B cell (primary cell): ENCODE data around the gene ZC3H12C.

Experiments used
- EZH2 ChIP-seq: IDR thresholded peaks from 2 replicates; pipeline ENCODE4 v1.6.1; 2012; ENCODE audit warnings: borderline replicate concordance, low read depth, mild to moderate bottlenecking, moderate library complexity, low read length; ENCODE audit not compliant: insufficient read depth, poor library complexity, severe bottlenecking
- TF ChIP-seq, protein P1 (sequence below): fragments of 200-600 bp; IDR thresholded peaks from one replicate; pipeline ENCODE4 v1.8.0; 2022; ENCODE audit warnings: antibody characterized with exemption, mild to moderate bottlenecking

DNA sequence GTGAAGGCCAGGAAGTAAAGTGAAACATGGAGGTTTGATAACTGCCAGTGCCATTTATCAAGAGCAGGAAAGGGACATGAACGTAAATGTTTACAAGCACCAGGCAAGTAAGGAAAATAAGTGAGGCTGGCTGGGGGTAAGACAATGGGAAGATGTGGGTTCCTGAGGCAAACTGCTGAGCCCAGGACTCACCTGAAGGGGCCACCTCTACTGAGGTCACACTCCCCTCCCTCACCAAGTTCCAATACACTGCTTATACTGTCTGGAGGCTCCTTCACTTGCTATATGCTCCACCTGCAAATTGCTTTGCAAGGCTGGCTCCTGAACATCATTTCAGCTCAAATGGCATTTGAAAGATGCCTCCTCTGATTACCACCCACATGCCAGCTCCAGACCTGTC is 10.3 kb upstream of the ZC3H12C start:
- TF ChIP-seq, protein P1, sequence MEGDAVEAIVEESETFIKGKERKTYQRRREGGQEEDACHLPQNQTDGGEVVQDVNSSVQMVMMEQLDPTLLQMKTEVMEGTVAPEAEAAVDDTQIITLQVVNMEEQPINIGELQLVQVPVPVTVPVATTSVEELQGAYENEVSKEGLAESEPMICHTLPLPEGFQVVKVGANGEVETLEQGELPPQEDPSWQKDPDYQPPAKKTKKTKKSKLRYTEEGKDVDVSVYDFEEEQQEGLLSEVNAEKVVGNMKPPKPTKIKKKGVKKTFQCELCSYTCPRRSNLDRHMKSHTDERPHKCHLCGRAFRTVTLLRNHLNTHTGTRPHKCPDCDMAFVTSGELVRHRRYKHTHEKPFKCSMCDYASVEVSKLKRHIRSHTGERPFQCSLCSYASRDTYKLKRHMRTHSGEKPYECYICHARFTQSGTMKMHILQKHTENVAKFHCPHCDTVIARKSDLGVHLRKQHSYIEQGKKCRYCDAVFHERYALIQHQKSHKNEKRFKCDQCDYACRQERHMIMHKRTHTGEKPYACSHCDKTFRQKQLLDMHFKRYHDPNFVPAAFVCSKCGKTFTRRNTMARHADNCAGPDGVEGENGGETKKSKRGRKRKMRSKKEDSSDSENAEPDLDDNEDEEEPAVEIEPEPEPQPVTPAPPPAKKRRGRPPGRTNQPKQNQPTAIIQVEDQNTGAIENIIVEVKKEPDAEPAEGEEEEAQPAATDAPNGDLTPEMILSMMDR: no peak
- TF ChIP-seq EZH2: no peak
